Left kidney (tissue), 2 donors: Measurements from ENCODE around the gene PLEKHG4B. TPM values are rescaled to one million over a fixed set of nuclear protein-coding genes. Genes with fewer than 3 reads are reported as not detected.

Experiments used
- DNase-seq: peaks from one replicate; pipeline ENCODE4 v3.0.0-alpha.2; 2013
- polyA plus RNA-seq: library from polyadenylated mRNA; unstranded; fragments of 120-200 nt; gene quantifications from one replicate; pipeline ENCODE4 v1.2.1, GENCODE V29; 2013; ENCODE audit not compliant: insufficient read length

The PLEKHG4B gene
- polyA plus RNA-seq, 1 donor, result 15.0 TPM

DNA sequence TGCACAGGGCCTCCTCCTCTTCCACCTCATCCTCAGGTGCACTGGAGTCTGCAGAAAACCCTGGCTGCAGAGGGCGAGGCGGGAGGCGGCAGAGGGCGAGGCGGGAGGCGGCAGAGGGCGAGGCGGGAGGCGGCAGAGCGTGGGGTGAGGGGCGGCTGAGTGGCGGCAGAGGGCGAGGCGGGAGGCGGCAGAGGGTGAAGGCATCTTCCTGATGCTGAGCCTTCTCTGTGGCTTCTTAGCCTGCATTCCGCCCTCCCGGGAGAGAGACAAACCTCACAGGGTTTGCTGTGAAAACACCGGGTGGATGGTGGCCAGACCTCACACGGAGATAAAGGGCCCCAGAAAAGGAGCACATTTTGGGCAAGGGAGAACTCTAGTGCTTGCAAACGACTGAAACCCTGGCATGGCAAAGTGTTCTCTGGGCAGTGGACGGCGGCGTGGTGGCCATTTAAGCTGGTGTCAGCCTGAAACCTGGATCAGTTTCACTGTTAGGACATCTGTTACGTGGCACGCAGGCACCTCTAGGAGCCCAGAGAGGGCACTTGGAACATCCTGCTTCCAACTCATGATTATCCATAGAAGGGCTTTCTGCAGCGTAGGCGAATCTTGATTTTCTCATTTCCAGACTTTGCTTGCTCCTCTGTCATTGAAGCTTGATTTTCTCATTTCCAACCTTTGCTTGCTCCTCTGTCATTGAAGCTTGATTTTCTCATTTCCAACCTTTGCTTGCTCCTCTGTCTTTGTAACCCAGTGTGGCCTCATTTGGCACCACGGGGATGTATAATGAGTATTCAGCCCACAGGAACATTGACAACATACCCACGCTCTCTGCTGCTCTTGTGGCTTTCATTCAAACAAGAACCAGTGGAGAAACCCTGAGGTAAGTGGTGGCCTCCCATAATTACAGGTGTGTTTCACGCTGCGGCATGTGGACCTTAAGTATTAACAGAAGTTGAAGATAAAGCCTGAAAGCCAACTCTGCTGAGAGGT lies 16.3 kb upstream of the PLEKHG4B start:
- no peak for DNase-seq

DNA sequence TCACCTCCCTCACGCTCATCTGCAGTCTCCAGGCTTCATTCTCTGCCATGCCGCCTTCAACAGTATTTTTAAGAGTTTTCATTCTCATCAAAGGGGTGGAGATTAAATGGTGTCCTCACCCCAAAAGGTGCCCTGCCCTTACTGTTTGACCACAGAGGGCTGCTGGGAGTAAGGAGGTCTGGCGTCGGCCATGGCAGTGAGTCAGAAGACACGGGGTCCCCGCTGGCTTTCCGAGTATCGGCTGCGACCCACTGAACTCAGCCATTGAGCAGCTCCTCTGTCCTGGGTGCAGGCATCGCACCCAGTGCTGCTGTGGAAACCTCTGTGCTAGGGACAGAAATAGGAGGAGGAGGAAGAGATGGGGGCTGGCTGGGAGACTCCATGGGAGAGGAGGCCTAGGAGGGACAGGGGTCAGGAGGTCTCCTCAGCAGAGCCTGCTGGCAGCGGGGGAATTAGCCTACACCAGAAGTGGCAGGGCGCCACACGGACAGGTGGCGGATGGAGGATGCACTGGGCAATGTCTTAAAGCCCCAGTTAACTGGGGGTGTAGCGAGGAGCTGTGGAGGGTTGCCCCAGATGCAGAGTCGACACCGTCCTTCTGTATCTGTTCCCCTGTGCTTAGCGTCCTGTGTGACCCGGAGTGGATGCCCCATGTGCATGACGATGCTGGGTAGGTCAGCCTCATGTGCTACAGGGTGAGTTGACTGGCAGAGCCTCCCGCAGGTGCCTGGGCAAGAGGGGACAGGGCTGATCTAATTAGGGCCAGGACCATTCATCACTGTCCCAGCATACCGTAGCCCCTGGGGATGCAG lies 15.4 kb upstream of the PLEKHG4B start:
- no peak for DNase-seq

DNA sequence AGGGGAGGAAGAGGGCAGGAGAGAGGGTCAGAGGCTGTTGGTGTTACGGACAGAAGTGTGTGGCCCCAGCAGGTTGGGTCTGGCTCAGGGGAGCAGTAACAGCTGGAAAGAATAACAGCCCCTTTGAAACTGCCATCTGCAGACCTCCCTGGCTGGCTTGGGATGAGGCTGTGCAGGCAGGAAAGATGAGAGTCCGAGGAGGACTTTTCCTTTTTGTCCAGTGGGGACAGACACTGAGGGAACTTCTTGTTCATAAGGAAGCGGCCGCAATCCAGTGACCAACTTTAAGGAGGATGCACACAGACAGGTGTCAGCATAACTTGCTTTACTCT lies 14.8 kb upstream of the PLEKHG4B start:
- DNase-seq, result no peak

DNA sequence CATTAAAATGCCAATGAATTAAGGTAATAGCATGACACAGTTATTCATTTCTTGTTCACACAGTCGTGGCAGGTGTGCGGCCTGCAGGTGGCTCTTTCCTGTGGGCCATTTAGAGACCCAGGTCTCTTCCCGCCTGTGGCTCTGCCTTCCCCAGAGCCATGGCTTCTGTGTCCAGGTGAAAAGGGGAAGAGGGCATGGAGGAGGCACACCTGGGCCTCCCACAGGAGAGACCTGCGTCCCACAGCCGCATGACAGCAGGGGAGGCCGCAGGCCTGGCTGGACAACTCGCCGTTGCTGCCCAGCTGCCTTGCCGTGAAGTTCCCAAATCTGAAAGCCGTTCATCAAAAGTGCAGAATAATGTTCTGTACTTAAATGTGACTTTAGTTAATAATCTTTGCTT lies 14.4 kb upstream of the PLEKHG4B start:
- no peak for DNase-seq

DNA sequence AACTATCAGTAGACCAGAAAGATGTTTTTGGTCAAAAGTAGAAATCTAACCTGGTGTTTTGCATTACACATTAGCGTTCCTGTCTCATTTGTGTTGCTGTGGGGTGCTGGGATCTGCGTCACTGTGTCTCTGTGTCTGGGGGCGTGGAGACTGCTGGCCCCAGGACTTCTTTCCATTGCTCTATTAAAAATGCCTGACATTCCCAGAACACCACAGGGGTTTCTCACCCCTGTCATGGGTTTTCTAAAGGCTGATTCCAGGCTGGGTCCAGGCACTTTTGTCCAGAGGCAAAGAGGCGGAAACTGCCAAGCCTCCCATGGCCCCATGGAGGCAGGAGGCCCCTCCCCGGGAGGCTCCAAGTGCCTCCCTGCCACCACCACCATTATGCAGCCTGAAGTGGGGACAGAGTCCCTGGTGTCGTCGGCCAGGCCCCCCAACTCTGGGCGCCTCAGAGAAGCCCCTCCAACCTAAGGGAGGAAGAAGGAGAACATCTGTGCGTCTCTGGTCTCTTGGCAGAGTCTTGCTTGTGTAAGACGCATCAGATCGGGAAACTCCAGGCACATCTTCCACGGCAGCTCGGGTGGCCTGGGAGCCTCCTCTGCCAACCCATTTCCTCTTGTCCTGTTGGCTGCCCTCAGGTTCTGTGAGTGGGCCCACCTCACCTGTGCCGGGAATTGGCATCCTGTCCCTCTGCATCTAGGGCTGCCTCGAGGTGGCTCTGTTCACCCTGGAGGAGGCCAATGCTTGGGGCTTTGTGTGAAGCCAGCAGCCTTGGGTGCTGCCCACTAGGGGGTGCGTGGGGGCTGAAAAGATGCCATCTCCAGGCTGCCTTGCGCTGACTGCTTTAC lies 13.8 kb upstream of the PLEKHG4B start:
- DNase-seq, result no peak

DNA sequence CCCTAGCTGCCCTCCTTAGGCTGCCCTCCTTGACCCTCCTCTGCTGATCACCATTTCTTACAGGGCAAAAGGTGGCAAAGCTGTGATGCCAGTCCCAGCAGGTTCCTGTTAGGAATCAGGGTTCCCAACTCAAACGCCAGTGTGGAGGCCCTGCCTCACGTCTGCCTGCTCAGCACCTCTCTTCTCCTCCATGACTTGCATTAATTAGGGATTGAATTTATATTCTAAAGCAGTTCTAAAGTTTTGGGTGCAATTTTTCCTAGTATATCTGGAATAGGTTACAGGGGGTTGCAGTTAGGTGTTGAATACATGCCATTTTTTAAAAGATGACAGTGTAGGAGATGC lies 13.2 kb upstream of the PLEKHG4B start:
- DNase-seq, result no peak

DNA sequence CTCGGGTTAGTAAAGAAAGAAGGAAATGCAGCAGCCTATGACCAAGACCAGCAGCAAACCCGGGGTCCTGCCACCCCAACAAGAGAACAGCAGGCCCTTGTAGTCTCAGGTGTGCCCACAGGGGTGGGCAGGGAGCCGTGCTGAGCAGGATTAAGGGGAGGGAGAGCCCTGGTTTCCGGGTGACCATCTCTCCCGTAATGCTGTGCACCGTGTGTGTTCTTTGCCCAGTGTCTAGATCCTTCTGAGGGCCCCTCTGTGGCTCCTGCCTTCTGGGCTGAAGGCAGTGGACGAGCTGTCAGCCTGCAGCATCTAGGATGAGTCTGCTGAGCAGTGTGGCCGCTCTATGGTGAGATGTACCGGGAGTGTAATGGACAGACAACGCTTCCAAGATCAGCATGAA lies 12.7 kb upstream of the PLEKHG4B start:
- DNase-seq, result no peak

DNA sequence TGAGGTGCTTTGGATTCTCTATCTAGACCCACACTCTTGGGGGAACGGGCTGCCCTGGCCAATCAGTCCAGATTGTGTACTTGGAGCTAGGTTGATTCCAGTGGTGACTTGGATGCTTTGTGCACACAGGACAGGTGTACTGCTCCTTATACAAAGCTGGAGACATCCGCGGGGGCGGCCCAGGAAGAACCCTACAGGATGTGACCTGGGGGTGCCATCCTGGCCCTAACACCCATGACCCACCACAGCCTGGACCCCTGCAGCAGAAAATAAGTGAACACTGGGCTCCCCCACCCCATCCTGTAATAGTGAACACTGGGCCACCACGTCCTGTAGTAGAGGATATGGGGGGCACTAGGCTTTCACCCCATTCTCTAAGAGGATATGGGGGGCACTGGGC lies 12.1 kb upstream of the PLEKHG4B start:
- no peak for DNase-seq

DNA sequence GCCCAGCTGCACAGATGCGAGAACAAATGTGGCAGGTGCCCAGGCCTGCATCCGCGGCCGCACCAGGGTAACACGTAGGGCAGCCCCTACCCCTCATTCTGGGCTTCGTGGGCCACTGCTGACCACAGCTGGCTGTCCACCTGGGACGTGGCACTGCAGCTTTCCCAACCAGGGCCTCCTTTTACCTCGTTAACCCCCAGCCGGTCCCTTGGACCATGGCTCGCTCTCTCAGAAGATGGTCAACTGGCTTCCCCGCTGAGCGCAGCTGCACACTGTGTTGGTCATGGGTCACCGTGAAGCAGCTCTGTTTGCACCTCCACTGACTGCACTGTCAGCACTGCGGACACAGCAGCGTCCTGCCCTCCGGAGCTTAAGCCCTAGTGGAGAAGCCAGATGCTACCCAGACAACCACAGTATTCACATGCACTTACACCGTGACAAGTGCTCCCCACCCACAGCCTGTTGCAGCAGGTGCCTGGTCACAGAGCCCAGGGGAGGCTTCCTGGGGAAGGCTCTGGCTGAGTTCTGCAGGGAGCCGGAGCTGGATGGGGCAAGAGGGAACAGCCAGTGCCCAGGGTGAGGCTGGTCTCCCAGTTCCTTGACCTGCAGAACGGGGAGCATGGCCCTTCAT lies 10.5 kb upstream of the PLEKHG4B start:
- DNase-seq, result no peak

DNA sequence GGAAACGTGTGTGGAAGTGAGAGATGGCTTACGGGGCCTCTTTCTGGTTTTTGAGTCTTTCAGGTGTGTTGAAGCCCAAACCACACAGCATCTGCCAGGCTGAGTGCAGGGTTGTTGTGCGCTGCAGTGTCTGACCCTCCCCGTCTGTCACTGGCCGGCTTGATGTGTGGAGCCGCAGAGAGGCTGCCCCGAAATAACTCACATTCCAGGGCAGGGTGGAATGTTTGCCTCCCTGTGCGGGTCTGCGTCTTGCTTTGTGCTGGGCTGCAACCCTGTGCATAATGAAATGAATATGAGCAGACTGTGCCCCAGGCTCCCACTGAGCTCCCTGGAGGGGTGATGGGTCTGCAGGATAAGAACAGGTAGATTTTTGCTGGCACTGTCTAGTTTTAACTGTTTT lies 9.9 kb upstream of the PLEKHG4B start:
- no peak for DNase-seq

DNA sequence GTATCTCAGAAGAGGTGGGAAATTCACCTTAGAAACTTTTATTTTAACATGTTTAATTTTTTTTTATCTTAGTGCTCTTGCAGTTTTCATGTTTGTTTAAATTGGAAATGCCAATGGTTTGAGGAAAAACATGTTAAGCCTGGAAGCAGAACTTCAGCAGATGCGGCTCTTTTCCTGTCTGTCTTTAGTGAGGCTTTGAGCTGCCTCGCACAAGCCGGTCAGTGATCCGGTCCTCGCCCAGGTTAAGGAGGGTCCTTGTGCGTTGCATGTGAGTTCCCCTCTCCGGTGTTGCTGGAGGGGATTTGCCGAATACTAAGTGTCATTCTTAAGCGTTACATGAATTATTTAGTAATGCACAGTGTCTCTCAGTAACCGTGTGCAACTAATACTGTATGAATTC lies 9.4 kb upstream of the PLEKHG4B start:
- DNase-seq, result no peak

DNA sequence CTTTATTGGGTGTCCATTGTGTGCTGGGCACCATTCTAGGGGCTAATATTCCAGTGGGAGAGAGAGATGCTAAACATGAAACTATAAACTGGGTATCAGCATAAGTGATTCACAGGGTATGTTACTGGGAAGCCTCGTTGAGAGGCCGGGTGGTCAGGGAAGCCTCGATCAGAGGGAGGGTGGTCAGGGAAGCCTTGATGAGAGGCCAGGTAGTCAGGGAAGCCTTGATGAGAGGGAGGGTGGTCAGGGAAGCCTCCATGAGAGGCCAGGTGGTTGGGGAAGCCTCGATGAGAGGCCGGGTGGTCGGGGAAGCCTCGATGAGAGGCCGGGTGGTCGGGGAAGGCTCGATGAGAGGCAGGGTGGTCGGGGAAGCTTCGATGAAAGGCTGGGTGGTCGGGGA lies 8.9 kb upstream of the PLEKHG4B start:
- no peak for DNase-seq

DNA sequence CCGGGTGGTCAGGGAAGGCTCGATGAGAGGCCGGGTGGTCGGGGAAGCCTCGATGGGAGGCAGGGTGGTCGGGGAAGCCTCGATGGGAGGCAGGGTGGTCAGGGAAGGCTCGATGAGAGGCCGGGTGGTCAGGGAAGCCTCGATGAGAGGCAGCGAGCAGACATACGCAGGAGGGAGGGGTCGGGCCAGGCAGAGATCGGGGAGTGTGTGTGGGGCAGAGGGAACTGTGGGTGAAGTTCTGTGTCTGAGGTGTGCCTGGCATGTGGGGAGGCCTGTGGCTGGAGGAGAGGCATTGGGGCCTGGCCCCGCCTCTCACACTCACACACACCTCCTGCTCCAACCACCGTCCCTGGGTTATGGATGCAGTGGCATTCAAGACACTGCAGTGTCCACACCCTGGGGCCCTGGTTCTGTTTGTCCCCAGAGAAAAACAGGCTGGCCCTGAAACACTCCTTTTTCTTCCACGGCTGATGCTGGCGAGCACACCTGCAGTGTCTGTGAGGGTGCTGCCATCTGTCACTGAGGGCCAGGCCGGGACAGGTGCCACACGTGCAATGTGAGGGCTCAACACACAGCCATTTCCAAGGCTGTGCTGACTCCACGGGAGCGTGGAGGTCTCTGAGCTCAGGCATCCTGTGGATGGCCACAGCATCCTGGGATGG lies 6.5 kb upstream of the PLEKHG4B start:
- DNase-seq, result no peak

DNA sequence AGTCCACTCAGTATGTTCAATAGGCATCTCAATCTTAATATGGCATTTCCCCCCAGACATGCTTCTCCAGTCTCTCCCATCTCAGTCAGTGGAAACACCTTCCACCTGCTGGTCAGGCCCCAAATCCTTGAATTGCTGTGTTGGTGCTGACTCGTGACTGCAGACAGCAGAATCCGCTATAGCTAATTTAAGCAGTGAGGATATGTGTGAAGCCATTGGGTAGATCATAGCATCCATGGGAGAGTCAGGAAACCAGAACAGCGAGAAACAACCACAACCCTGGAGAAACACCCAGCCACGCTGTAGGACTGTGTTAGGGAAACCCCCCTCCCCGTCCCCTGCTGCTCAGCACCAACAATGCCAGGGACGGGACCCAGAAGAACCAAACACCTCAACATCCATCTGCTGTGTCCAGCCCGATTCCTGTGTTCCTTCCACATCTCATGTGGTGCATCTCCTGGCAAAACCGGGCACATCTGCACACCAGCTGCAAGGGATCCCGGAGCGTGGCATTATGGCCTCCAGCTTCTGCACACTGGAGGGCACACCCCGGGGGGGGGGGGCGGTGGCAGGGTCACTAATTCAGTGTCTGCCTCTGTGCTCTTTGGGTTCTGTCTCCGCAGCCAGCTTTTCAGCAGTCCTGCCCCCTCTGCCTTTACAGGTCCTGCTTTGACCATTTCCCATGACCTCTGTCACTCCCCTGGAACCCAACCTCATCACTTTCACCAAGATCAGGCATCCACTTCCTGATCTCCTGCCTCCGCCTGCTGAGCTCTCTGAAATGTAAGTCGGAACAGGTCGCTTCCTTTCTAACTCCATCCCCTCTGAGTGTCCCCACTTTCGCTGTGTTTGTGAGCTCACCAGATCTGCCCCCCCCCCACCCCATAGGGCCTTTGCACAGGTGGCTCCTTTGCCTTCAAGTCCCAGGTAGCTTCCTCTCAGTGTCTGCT lies 2.4 kb upstream of the PLEKHG4B start:
- no peak for DNase-seq

DNA sequence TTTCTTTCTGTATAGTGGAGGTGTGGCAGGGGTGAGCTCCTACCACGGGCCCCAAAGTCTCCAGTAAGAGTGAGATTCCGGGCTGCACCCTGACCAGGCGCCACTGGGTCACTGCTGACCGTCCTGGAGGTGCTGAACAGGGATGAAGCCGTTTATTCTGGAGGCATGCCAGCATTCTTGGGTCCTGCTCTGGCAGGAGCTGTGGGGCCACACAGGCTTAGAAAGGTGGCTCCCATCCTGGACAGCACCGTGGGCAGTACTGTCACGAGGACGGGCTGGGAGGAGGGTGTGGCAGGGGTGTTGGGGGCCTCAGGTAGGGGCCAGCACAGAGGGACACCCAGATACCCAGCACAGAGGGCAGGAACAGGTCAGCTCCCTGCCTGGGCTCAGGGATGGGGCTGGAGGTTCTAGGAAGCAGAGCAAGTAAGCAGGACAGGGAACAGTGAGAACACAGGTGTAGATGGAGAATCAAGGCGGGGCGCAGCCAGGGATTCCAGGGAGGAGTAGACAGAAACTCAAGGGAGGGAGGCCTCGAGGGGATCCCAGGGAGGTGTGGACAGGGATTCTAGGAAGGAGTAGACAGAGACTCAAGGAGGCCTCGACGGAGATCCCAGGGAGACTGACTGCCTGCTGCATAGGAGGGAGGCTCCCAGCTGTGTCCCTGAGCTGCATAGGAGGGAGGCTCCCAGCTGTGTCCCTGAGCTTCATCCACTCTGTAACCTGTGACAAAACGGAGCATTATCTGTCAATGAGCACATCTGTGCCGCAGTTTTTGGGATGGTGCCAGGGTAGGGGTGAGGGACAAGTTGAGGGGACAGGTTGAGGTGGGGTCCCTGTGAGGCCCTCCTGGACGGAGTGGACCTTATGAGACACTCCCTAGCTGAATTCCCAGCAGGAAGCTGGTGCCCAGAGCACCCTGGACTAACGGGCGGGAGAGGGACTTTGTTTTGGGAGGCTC lies 1.1 kb upstream of the PLEKHG4B start:
- DNase-seq, result no peak

DNA sequence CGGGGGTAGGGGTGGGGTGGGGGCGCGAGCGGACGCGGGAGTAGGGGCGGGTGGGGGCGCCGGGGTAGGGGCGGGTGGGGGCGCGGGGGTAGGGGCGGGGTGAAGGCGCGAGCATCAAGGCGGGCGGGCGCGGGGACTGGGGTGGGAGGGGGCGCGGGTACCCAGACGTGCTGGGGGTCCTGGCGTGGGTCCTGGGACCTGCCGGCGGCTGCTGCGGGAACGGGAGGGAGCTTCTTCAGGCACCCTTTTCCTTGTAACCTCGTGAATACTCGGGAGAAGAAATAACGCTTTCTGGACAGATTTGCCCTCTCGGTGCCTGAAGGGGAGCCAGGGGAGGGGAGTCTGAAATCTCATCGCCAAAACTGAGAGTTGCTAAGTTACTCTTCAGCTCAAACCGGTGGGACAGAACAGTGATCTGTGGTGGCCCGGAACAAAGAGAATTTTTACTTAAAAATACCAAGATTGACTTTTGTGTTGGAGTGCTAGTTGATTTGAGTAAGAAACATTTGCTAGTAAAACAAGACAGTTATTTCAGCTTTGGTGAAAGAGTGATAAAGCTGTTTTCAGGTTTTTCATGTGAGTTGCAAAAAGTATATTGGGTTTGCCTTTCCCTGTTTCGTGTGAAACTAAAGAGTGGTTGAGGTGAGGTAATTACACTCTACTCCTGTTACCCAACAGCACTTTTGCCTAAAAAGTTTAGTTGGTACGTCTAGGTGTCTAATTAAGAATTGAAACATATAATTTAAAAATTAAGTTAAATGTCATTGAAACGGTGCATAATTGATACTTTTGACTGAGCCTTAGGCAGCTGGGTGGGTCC lies 643 bp downstream of the PLEKHG4B start:
- no peak for DNase-seq

DNA sequence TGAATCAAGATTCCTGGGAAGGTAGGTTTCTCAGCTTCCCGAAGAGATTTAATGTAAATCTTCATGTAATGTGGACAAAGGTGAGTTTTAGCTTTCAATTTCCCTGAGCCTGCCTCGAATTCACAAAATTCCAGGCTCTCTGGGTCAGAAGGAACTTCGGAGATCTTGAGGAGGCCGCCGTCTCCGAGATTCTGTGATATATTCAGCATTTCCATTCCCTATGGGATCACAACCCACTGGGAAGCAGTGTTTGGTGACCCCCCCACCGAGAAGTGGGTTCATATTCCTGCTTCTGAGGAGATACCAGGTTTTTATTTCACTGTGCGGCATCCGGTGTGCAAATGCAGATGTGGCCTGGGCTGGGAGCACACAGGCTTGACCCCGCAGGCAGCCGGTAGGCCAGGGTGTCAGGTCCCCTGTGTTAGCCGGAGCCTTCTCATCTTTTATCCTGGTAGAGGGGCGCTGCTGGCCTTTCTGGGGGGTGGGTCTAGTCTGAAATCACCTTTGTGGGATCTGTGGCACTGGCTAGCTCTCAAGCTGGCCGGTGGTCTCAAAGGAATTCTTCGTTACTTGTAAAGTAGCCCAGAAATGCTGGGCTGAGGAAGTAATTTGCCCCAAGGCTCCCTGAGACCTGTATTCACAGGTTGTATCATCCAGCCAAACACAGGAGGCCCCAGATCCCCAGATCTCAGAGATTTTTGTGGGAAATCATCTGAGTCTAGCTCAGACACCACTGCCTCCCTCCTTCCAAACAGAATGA lies 1.4 kb downstream of the PLEKHG4B start:
- no peak for DNase-seq
